Measurements from ENCODE around the gene BNIPL.

Gene BNIPL

GRCh38 chr1:151059109-151060006 lies 23.0 kb downstream of the BNIPL start, which contains the start of gene CDC42SE1:
Gene CDC42SE1 (minus strand): TSS chr1:151059622. CDS start chr1:151055730, 3,892 bp downstream.
- H3K27me3 ChIP-seq (replicated peaks; ENCODE audit: control insufficient read depth, insufficient read depth, low read length): no peaks in the 10 kb centered on the region
- H3K4me3 ChIP-seq (replicated peaks; ENCODE audit: low read depth, low read length): peak within 1 kb of the TSS; percentile 82
- peak; percentile 89 for TF ChIP-seq CTCF (IDR thresholded peaks at IDR 0.05; ENCODE audit: insufficient read depth, low read length, poor library complexity, severe bottlenecking)
- peaks cover 14% of the 10 kb centered on the region for H3K36me3 ChIP-seq (ENCODE audit: control insufficient read depth, insufficient read depth, low read length)
- peak; percentile 93 for DNase-seq (ENCODE audit: extremely low read depth, insufficient read length)

- Histone ChIP-seq H3K27me3 (replicated peaks; ENCODE audit: control insufficient read depth, insufficient read depth, low read length) (no peaks in the 10 kb centered on the region), H3K36me3 (ENCODE audit: control insufficient read depth, insufficient read depth, low read length) (peaks cover 10% of the 10 kb centered on the region), H3K4me3 (replicated peaks; ENCODE audit: low read depth, low read length) (peak within 1 kb of the TSS; percentile 82)
- peak; percentile 30 for DNase-seq (ENCODE audit: extremely low read depth, insufficient read length)
- no peak for TF ChIP-seq CTCF (IDR thresholded peaks at IDR 0.05; ENCODE audit: insufficient read depth, low read length, poor library complexity, severe bottlenecking)
Measured at GRCh38 chr1:151060007-151060656, 23.7 kb downstream of the BNIPL start, which contains the start of gene MLLT11. Gene MLLT11 (plus strand): TSS chr1:151060397. CDS start chr1:151067225, 6,828 bp downstream.

- Histone ChIP-seq H3K4me3 (replicated peaks; ENCODE audit: low read depth, low read length) (peak overlapping the region; percentile 82), H3K27me3 (replicated peaks; ENCODE audit: control insufficient read depth, insufficient read depth, low read length) (no peaks in the 10 kb centered on the region), H3K36me3 (ENCODE audit: control insufficient read depth, insufficient read depth, low read length) (peaks cover 3% of the 10 kb centered on the region)
- TF ChIP-seq CTCF (IDR thresholded peaks at IDR 0.05; ENCODE audit: insufficient read depth, low read length, poor library complexity, severe bottlenecking): peak; percentile 16
- no peak for DNase-seq (ENCODE audit: extremely low read depth, insufficient read length)
Measured at GRCh38 chr1:151060657-151061421, 24.5 kb downstream of the BNIPL start.

GRCh38 chr1:151061704-151062103 lies 25.3 kb downstream of the BNIPL start:
- no peaks in the 10 kb centered on the region for H3K36me3 ChIP-seq (ENCODE audit: control insufficient read depth, insufficient read depth, low read length)
- no peak overlapping the region for H3K4me3 ChIP-seq (replicated peaks; ENCODE audit: low read depth, low read length)
- TF ChIP-seq CTCF (IDR thresholded peaks at IDR 0.05; ENCODE audit: insufficient read depth, low read length, poor library complexity, severe bottlenecking): no peak
- no peaks in the 10 kb centered on the region for H3K27me3 ChIP-seq (replicated peaks; ENCODE audit: control insufficient read depth, insufficient read depth, low read length)
- DNase-seq (ENCODE audit: extremely low read depth, insufficient read length): no peak

GRCh38 chr1:151062741-151063371 lies 26.5 kb downstream of the BNIPL start:
- TF ChIP-seq CTCF (IDR thresholded peaks at IDR 0.05; ENCODE audit: insufficient read depth, low read length, poor library complexity, severe bottlenecking): no peak
- H3K4me3 ChIP-seq (replicated peaks; ENCODE audit: low read depth, low read length): no peak overlapping the region
- no peaks in the 10 kb centered on the region for H3K36me3 ChIP-seq (ENCODE audit: control insufficient read depth, insufficient read depth, low read length)
- no peaks in the 10 kb centered on the region for H3K27me3 ChIP-seq (replicated peaks; ENCODE audit: control insufficient read depth, insufficient read depth, low read length)
- no peak for DNase-seq (ENCODE audit: extremely low read depth, insufficient read length)
